IMR-90 (cell line): ENCODE results near the gene RUSF1.

Source experiments
- MAFK ChIP-seq: IDR thresholded peaks from 2 replicates; pipeline ENCODE4 v1.6.1; 2012; ENCODE audit warnings: low read depth, low read length, improper control_type of control experiment
- TF ChIP-seq, protein P1 (sequence below): conservative IDR thresholded peaks from 2 replicates; pipeline ENCODE4 v1.5.1; 2012; ENCODE audit warnings: mild to moderate bottlenecking, low read depth, low read length, improper control_type of control experiment

DNA sequence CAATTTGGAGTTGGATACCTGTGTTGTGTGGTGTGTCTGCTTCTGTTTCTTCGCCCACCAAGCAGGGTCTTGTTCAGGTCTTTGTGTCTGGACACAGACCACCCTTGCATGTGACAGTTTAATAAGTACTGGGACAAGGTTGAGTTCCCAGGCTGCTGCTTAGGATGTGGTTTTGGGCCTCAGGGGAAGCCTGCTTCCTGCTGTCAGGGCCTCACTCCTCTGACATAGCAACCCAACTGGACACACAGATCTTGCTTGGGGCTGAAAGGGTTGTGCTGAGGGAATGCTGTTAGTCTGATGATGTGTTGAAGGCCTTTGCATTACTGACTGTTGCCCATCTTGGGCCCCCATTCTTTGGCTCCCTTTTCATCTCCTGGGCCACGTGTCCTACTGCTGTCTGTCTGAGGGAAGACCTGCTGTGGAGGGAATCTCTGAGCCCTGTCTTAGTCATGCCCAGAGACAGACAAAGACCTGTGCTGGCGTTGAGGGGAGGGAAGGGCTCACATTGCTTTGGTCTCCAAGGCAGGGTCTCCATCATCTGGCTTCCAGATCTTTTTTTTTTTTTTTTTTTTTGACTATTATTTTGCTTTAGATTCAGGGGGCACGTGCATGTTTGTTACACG is 40.9 kb downstream of the RUSF1 start:
- TF ChIP-seq, protein P1, sequence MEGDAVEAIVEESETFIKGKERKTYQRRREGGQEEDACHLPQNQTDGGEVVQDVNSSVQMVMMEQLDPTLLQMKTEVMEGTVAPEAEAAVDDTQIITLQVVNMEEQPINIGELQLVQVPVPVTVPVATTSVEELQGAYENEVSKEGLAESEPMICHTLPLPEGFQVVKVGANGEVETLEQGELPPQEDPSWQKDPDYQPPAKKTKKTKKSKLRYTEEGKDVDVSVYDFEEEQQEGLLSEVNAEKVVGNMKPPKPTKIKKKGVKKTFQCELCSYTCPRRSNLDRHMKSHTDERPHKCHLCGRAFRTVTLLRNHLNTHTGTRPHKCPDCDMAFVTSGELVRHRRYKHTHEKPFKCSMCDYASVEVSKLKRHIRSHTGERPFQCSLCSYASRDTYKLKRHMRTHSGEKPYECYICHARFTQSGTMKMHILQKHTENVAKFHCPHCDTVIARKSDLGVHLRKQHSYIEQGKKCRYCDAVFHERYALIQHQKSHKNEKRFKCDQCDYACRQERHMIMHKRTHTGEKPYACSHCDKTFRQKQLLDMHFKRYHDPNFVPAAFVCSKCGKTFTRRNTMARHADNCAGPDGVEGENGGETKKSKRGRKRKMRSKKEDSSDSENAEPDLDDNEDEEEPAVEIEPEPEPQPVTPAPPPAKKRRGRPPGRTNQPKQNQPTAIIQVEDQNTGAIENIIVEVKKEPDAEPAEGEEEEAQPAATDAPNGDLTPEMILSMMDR, result no peak
- TF ChIP-seq MAFK, result no peak
